ENCODE data around the gene RPTOR.

- TF ChIP-seq POLR2AphosphoS5 (IDR thresholded peaks at IDR 0.05) (no peak), CTCF (IDR thresholded peaks at IDR 0.05) (no peak), POLR2A (IDR thresholded peaks at IDR 0.05) (no peak)
Measured at GRCh38 chr17:80509311-80509710, 35.3 kb upstream of the RPTOR start.

Data from upper lobe of left lung (tissue), 4 donors.